PFSK-1 (cell line): ENCODE measurements around the gene NFAM1.

Experiments used
- FOXP2 ChIP-seq: optimal IDR thresholded peaks from 2 replicates; pipeline ENCODE3; 2011; ENCODE audit warnings: borderline replicate concordance, control low read depth, inconsistent platforms; ENCODE audit not compliant: insufficient read depth; ENCODE audit errors: extremely low read length, extremely low read depth
- POLR2AphosphoS5 ChIP-seq: IDR thresholded peaks from 2 replicates; pipeline ENCODE4 v1.6.1; 2012; ENCODE audit warnings: low read depth, mild to moderate bottlenecking, control low read depth, low read length, moderate library complexity
- SIN3A ChIP-seq: IDR thresholded peaks from 2 replicates; pipeline ENCODE4 v1.6.1; 2012; ENCODE audit warnings: mild to moderate bottlenecking, low read length, moderate library complexity, borderline replicate concordance; ENCODE audit not compliant: insufficient read depth
- TAF1 ChIP-seq: IDR thresholded peaks from 2 replicates; pipeline ENCODE4 v1.6.1; 2012; ENCODE audit warnings: low read length, control low read depth, borderline replicate concordance; ENCODE audit not compliant: insufficient read depth
- TF ChIP-seq, protein P1 (sequence below), 2 experiments: IDR thresholded peaks; 2 replicates each; pipeline versions ENCODE4 v1.6.1 to v1.8.0; 2011 to 2012; ENCODE audit warnings: low read depth in 2 of 2, low read length in 2 of 2, control low read depth in 1 of 2, inconsistent platforms in 1 of 2, mild to moderate bottlenecking in 1 of 2, moderate library complexity in 1 of 2; ENCODE audit not compliant: insufficient read depth in 1 of 2

NFAM1 gene

DNA sequence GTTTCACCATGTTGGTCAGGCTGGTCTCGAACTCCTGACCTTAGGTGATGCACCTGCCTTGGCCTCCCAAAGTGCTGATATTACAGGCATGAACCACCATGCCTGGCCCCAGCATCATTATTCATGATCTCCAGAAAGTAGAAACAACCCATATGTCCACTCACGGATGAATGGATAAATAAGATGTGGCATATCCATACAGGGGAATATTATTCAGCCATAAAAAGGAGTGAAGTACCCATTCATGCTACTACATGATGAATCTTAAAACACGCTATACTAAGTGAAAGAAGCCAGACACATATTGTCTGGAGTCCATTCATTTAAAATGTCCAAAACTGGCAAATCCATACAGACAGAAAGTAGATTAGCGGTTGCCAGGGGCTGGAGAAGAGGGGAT, 81.8 kb downstream of the NFAM1 start:
- TF ChIP-seq TAF1 (no peak), SIN3A (no peak), POLR2AphosphoS5 (no peak), FOXP2 (no peak)
- TF ChIP-seq, protein P1, sequence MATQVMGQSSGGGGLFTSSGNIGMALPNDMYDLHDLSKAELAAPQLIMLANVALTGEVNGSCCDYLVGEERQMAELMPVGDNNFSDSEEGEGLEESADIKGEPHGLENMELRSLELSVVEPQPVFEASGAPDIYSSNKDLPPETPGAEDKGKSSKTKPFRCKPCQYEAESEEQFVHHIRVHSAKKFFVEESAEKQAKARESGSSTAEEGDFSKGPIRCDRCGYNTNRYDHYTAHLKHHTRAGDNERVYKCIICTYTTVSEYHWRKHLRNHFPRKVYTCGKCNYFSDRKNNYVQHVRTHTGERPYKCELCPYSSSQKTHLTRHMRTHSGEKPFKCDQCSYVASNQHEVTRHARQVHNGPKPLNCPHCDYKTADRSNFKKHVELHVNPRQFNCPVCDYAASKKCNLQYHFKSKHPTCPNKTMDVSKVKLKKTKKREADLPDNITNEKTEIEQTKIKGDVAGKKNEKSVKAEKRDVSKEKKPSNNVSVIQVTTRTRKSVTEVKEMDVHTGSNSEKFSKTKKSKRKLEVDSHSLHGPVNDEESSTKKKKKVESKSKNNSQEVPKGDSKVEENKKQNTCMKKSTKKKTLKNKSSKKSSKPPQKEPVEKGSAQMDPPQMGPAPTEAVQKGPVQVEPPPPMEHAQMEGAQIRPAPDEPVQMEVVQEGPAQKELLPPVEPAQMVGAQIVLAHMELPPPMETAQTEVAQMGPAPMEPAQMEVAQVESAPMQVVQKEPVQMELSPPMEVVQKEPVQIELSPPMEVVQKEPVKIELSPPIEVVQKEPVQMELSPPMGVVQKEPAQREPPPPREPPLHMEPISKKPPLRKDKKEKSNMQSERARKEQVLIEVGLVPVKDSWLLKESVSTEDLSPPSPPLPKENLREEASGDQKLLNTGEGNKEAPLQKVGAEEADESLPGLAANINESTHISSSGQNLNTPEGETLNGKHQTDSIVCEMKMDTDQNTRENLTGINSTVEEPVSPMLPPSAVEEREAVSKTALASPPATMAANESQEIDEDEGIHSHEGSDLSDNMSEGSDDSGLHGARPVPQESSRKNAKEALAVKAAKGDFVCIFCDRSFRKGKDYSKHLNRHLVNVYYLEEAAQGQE (IDR thresholded peaks at IDR 0.05; ENCODE audit: insufficient read depth in 1 of 2, low read depth in 2 of 2, low read length in 2 of 2), result no peak

DNA sequence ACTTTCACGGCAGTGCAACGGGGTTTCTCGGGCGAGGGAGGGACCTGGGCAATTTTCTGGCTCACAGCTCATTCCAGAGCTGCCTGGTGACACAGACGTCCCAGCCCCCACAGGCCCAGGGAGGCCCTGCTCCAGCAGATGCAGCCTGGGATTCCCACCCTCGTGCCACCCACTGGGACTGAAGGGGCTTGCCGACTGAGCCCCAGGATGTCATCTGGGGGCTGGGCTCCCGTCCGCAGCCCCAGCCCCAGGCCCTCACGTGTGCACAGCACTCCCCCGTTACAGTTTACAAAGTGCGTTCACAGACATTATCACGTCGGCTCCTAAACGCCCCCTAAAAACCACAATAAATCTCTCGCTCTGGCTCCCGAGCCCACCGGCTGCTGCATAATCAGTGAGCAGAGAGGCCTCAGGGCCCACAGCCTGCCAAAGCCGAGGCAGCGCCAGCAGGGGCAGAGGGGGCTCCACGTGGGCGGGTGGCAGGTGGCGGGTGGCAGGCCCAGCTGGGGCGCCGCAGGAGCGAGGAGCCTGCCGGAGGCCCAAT, 84.8 kb downstream of the NFAM1 start:
- TF ChIP-seq SIN3A (no peak), TAF1 (no peak), POLR2AphosphoS5 (no peak), FOXP2 (no peak)
- TF ChIP-seq, protein P1 (IDR thresholded peaks at IDR 0.05; ENCODE audit: insufficient read depth in 1 of 2, low read depth in 2 of 2, low read length in 2 of 2), result no peak

GRCh38 chr22:42346722-42347121, 85.5 kb downstream of the NFAM1 start:
- TF ChIP-seq SIN3A, result no peak
- TF ChIP-seq FOXP2, result no peak
- TF ChIP-seq, protein P1 (IDR thresholded peaks at IDR 0.05; ENCODE audit: insufficient read depth in 1 of 2, low read depth in 2 of 2, low read length in 2 of 2), result no peak
- no peak for TF ChIP-seq TAF1
- no peak for TF ChIP-seq POLR2AphosphoS5

DNA sequence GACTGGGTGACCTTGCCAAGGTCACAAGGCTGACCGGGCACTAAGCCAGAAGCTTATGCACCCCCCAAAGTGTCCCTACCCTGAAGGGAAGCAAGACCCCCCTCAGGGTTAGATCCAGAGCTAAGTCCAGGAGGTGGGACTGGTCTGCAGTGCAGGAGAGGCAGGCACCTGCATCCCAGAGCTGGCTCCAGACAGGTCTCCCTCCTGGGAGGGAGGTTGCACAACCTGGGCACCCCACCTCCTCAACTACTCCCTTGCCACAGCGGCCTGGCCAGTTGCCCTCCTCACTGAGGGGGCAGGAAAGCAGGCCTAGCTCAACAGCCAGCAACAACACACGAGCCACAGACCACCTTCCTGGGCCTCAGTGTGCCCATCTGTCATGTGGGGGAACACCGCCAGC, 86.7 kb downstream of the NFAM1 start:
- TF ChIP-seq FOXP2 (no peak), SIN3A (no peak), TAF1 (no peak), POLR2AphosphoS5 (no peak)
- TF ChIP-seq, protein P1 (IDR thresholded peaks at IDR 0.05; ENCODE audit: insufficient read depth in 1 of 2, low read depth in 2 of 2, low read length in 2 of 2), result no peak

GRCh38 chr22:42344361-42344905, 87.8 kb downstream of the NFAM1 start:
- no peak for TF ChIP-seq POLR2AphosphoS5
- no peak for TF ChIP-seq TAF1
- no peak for TF ChIP-seq SIN3A
- TF ChIP-seq, protein P1 (IDR thresholded peaks at IDR 0.05; ENCODE audit: insufficient read depth in 1 of 2, low read depth in 2 of 2, low read length in 2 of 2), result no peak
- TF ChIP-seq FOXP2, result no peak
